Muscle of leg (tissue), 11 donors: ENCODE measurements around the gene MARCHF3. TPM values are rescaled to one million over a fixed set of nuclear protein-coding genes. Genes with fewer than 3 reads are reported as not detected.

Source experiments
- DNase-seq: peaks from one replicate; pipeline ENCODE4 v3.0.0; 2013
- H3K27ac ChIP-seq: one replicate; pipeline ENCODE4 v1.5.1; 2013; ENCODE audit warnings: mild to moderate bottlenecking, low read length, control low read depth
- H3K27me3 ChIP-seq: one replicate; pipeline ENCODE4 v1.6.1; 2013; ENCODE audit warnings: low read length; ENCODE audit not compliant: control insufficient read depth, insufficient read depth
- H3K36me3 ChIP-seq: one replicate; pipeline ENCODE4 v1.6.1; 2013; ENCODE audit warnings: low read length; ENCODE audit not compliant: control insufficient read depth, insufficient read depth
- H3K4me1 ChIP-seq: one replicate; pipeline ENCODE4 v1.6.1; 2013; ENCODE audit warnings: low read length; ENCODE audit not compliant: control insufficient read depth, insufficient read depth
- H3K4me3 ChIP-seq: one replicate; pipeline ENCODE4 v1.5.1; 2013; ENCODE audit warnings: low read length, control low read depth
- H3K9me3 ChIP-seq: replicated peaks from 2 replicates; pipeline ENCODE4 v1.6.1; 2013; ENCODE audit warnings: low read depth, low read length; ENCODE audit not compliant: control insufficient read depth
- WGBS: methylation state at CpG from one replicate; pipeline ENCODE4 v1.1.5; 2013; ENCODE audit warnings: missing lambda C conversion rate; ENCODE audit not compliant: insufficient coverage; 5-methylcytosine and 5-hydroxymethylcytosine counted together
- polyA plus RNA-seq, 8 donors: library from polyadenylated mRNA; unstranded; fragments of 120-200 nt; gene quantifications; one replicate each; pipeline versions ENCODE4 v1.2.1 to v1.2.3, GENCODE V29; 2013; ENCODE audit warnings: inconsistent platforms in 1 of 8, low replicate concordance in 1 of 8; ENCODE audit not compliant: insufficient read length in 8 of 8, insufficient read depth in 1 of 8
- total RNA-seq: library from RNA; stranded (reverse); fragments of 120-200 nt; gene quantifications from one replicate; pipeline ENCODE4 v1.2.4, GENCODE V29; 2013

Gene MARCHF3
- total and polyA plus RNA-seq, 9 donors: 7.0 to 13.1 (median 10.4) TPM

DNA sequence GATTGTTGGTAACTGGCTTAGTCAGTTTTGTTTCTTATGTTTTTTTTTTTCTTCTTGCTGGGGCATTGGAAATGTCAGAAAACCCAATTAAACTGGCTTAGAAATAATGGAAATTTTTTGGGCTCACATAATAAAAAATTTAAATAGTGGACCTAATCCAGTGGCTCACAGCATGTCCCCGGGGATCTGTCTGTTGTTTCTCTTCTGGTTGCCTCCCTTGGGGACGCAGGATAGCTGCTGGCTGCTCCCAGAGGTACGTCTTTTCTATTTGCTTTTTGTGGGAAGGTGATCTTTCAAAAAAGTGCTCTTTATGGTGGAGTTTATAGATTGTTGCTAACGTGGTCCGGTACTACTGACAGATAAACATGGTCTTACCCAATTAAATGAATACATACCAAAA, 201.3 kb downstream of the MARCHF3 start:
- no peaks in the 10 kb centered on the region for H3K9me3 ChIP-seq
- 86% methylated on average over 1 of the region's 5 CpGs for WGBS
- peaks cover 42% of the 10 kb centered on the region for H3K36me3 ChIP-seq
- H3K27ac ChIP-seq: no peak overlapping the region
- H3K27me3 ChIP-seq: no peaks in the 10 kb centered on the region
- no peak for DNase-seq
- no peak overlapping the region for H3K4me3 ChIP-seq
- H3K4me1 ChIP-seq: no peaks in the 10 kb centered on the region

DNA sequence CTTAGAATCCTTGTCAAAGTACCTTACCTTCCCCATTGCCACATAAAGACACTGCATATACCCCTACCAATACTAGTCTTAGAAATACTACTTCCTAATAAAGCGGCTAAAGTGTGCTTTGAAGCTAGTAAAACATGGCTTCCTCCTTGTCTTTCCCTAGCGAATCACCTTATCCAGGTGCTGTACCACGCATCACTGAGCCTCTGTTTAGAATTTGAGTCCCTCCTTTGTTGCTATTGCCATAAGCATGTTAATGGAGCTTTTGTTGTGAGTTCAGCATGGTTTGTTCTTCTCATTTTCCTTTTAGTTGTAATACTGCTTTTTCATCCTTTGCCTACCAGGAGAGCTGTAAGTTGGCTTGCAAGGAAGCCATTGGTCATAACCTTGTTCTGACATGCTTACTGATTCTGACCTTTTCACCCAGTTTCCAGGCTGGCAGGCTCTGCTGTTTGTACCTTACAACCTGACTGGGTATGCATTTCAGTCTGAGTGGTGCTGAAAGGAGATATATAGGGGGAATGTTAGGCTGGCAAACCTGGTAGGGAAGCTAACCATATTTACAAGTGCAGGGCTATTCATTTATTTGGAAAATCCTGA, 203.6 kb downstream of the MARCHF3 start:
- DNase-seq: no peak
- Histone ChIP-seq H3K9me3 (no peaks in the 10 kb centered on the region), H3K4me1 (no peaks in the 10 kb centered on the region), H3K4me3 (no peak overlapping the region), H3K27me3 (no peaks in the 10 kb centered on the region), H3K36me3 (peaks cover 36% of the 10 kb centered on the region), H3K27ac (no peak overlapping the region)
- WGBS: 50% methylated on average over 2 of the region's 3 CpGs

DNA sequence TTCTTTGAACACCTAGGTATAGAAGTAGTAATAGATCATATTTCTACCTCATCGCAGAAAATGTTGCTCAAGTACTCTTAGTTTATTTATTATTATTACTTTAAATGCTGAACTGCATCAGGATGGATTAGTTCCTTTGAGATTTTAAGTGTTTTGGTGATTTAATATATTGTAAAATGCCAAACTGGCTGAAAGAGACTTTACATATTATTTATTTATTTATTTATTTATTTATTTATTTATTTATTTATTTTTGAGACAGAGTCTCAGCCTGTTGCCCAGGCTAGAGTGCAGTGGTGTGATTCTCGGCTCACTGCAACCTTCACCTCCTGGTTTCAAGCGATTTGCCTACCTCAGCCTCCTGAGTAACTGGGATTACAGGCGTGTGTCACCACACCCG, 211.1 kb downstream of the MARCHF3 start:
- WGBS: 80% methylated on average over 2 of the region's 5 CpGs
- no peaks in the 10 kb centered on the region for H3K9me3 ChIP-seq
- no peak overlapping the region for H3K4me3 ChIP-seq
- no peak for DNase-seq
- no peak overlapping the region for H3K27ac ChIP-seq
- no peaks in the 10 kb centered on the region for H3K4me1 ChIP-seq
- H3K36me3 ChIP-seq: peaks cover 16% of the 10 kb centered on the region
- no peaks in the 10 kb centered on the region for H3K27me3 ChIP-seq

DNA sequence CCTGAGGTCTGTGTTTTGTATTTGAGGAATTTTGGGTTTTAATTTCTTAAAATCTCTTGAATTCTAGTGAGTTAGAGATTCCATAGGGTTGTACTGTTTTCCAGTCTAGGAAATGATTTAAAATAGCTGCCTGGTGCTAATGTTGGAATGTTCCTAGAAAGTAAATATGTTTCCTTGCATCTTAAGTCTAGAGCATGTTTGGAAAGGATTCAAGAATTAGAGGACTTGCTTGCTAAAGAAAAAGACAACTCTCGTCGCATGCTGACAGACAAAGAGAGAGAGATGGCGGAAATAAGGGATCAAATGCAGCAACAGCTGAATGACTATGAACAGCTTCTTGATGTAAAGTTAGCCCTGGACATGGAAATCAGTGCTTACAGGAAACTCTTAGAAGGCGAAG, 211.6 kb downstream of the MARCHF3 start:
- 74% methylated on average over 3 of the region's 4 CpGs for WGBS

More for the DNA sequence above, 211.6 kb downstream of the MARCHF3 start:
- Histone ChIP-seq H3K4me3 (no peak overlapping the region), H3K27ac (no peak overlapping the region), H3K9me3 (no peaks in the 10 kb centered on the region), H3K36me3 (peaks cover 20% of the 10 kb centered on the region), H3K27me3 (no peaks in the 10 kb centered on the region), H3K4me1 (no peaks in the 10 kb centered on the region)
- no peak for DNase-seq

Other genes starting within 250 kb of the MARCHF3 start
- 5.0 TPM for gene C5orf63, start 42.9 kb upstream of the MARCHF3 start, total RNA-seq
- 1 to 10 TPM; 5.5 to 9.3 (median 6.8) TPM for gene C5orf63, start 42.9 kb upstream of the MARCHF3 start, polyA plus RNA-seq